ENCODE data around the gene SNRNP70. TPM values are rescaled to one million over a fixed set of nuclear protein-coding genes. Genes with fewer than 3 reads are reported as not detected.
"Not testable (repeated sequence)": the region's sequence is repeated elsewhere in the genome, so short reads cannot be mapped to it uniquely, and the experiment has no call there.

Gene SNRNP70
- total and polyA plus RNA-seq, 8 donors, result 87.9 to 883 (median 161) TPM

GRCh38 chr19:49070416-49070815 lies 14.8 kb upstream of the SNRNP70 start:
- no peak for TF ChIP-seq CTCF (IDR thresholded peaks at IDR 0.05)
- no peak for FAIRE-seq
- Histone ChIP-seq H3K27ac (no peak overlapping the region), H3K36me3 (no peaks in the 10 kb centered on the region), H3K27me3 (peaks cover 0 to 16% (median 0%) of the 10 kb centered on the region in 4 donors), H3K4me3 (no peak overlapping the region), H3K4me1 (no peaks in the 10 kb centered on the region), H3K9me3 (no peaks in the 10 kb centered on the region)
- DNase-seq, result no peak
- ATAC-seq, result no peak
- intact Hi-C loops (cut with DNase I), result no loop called here
- WGBS, 2 donors, result 89 to 97% methylated on average over 21 of the region's 21 CpGs

GRCh38 chr19:49071860-49072547 lies 13.2 kb upstream of the SNRNP70 start:
- 7 to 8% methylated on average over 60 to 93 of the region's 93 CpGs for WGBS, 2 donors
- no peaks in the 10 kb centered on the region for H3K4me1 ChIP-seq
- no peaks in the 10 kb centered on the region for H3K36me3 ChIP-seq
- H3K9me3 ChIP-seq, result no peaks in the 10 kb centered on the region
- TF ChIP-seq CTCF (IDR thresholded peaks at IDR 0.05), result no peak
- no peak overlapping the region for H3K27ac ChIP-seq
- FAIRE-seq (no peak), DNase-seq (peak in 2 of 6 donors; percentile 51 to 76), ATAC-seq (no peak)
- intact Hi-C loops (cut with DNase I), result no loop called here
- H3K4me3 ChIP-seq, result no peak overlapping the region
- H3K27me3 ChIP-seq, result peaks cover 0 to 16% (median 0%) of the 10 kb centered on the region in 4 donors

GRCh38 chr19:49073514-49074378 lies 11.5 kb upstream of the SNRNP70 start:
- Histone ChIP-seq H3K36me3 (no peaks in the 10 kb centered on the region), H3K4me3 (no peak overlapping the region), H3K9me3 (no peaks in the 10 kb centered on the region), H3K27me3 (peaks cover 0 to 16% (median 0%) of the 10 kb centered on the region in 4 donors), H3K4me1 (no peaks in the 10 kb centered on the region), H3K27ac (no peak overlapping the region)
- DNase-seq (no peak), ATAC-seq (peak; percentile 32 to 64 (median 49)), FAIRE-seq (no peak)
- WGBS, 2 donors, result 47 to 56% methylated on average over 23 of the region's 23 CpGs
- TF ChIP-seq CTCF (IDR thresholded peaks at IDR 0.05), result no peak
- intact Hi-C loops (cut with DNase I), result no loop called here

GRCh38 chr19:49074869-49075268 lies 10.4 kb upstream of the SNRNP70 start:
- H3K27me3 ChIP-seq, result peaks cover 0 to 16% (median 0%) of the 10 kb centered on the region in 4 donors
- FAIRE-seq; intact Hi-C loops (cut with DNase I); H3K4me1 ChIP-seq; H3K9me3 ChIP-seq; H3K27ac ChIP-seq; H3K36me3 ChIP-seq; H3K4me3 ChIP-seq: not testable (repeated sequence)
- ATAC-seq (peak; percentile 69 to 81 (median 77)), DNase-seq (peak; percentile 72 to 92 (median 80))
- WGBS, 2 donors, result 11 to 13% methylated on average over 8 to 9 of the region's 9 CpGs
- TF ChIP-seq CTCF (IDR thresholded peaks at IDR 0.05), result peak; percentile 24 to 64 (median 40)
